Vagina (tissue), 2 donors: ENCODE results near the gene TXNRD2. TPM values are rescaled to one million over a fixed set of nuclear protein-coding genes. Genes with fewer than 3 reads are reported as not detected.

Source experiments
- DNase-seq, 2 donors: peaks; one replicate each; pipeline ENCODE4 v3.0.0-alpha.2; 2017; ENCODE audit errors: extremely low spot score in 2 of 2
- H3K27ac ChIP-seq: fragments of 200-600 bp; sonication (generic); one replicate; pipeline ENCODE4 v1.5.1; 2019
- H3K27me3 ChIP-seq: fragments of 200-600 bp; sonication (generic); one replicate; pipeline ENCODE4 v1.5.1; 2019
- H3K36me3 ChIP-seq, 2 donors: fragments of 200-600 bp; sonication (generic); one replicate each; pipeline ENCODE4 v1.5.1; 2017 to 2019
- H3K4me1 ChIP-seq: fragments of 200-600 bp; sonication (generic); one replicate; pipeline ENCODE4 v1.5.1; 2019
- H3K4me3 ChIP-seq, 2 donors: fragments of 200-600 bp; sonication (generic); 1 replicate in 1 of 2; 2 replicates in 1 of 2; pipeline ENCODE4 v1.5.1; 2016 to 2019
- H3K9me3 ChIP-seq: fragments of 200-600 bp; sonication (generic); one replicate; pipeline ENCODE4 v1.5.1; 2019
- POLR2A ChIP-seq, 2 donors: fragments of 450-650 bp; IDR thresholded peaks; one replicate each; pipeline ENCODE4 v1.6.1; 2017; ENCODE audit warnings: antibody characterized with exemption in 2 of 2, mild to moderate bottlenecking in 2 of 2, moderate library complexity in 2 of 2
- POLR2AphosphoS5 ChIP-seq, 2 donors: sonication (generic); formaldehyde crosslinking; IDR thresholded peaks; one replicate each; pipeline ENCODE4 v1.9.0; 2017; ENCODE audit warnings: antibody characterized with exemption in 2 of 2, mild to moderate bottlenecking in 2 of 2, low read depth in 1 of 2; ENCODE audit not compliant: insufficient read depth in 1 of 2
- intact Hi-C: fragments of 100-400 bp; cut with DNase I; formaldehyde crosslinking; loops from one replicate; pipeline ENCODE4 v1.15.1; 2023
- total RNA-seq: library from RNA; depleted of rRNA; stranded (reverse); fragments of >200 nt; gene quantifications from one replicate; pipeline ENCODE4 v1.2.3, GENCODE V29; 2016
- TF ChIP-seq, protein P1 (sequence below), 3 experiments: fragments of 450-650 bp in 2 of 3; fragments of 200-600 bp in 1 of 3; sonication (generic) in 1 of 3; IDR thresholded peaks; one replicate each; pipeline ENCODE4 v1.5.1; 2017 to 2019; ENCODE audit warnings: antibody characterized with exemption in 3 of 3, mild to moderate bottlenecking in 2 of 3, moderate library complexity in 2 of 3

Gene TXNRD2
- total RNA-seq, 1 donor from 2014 or later = 13.5 TPM

DNA sequence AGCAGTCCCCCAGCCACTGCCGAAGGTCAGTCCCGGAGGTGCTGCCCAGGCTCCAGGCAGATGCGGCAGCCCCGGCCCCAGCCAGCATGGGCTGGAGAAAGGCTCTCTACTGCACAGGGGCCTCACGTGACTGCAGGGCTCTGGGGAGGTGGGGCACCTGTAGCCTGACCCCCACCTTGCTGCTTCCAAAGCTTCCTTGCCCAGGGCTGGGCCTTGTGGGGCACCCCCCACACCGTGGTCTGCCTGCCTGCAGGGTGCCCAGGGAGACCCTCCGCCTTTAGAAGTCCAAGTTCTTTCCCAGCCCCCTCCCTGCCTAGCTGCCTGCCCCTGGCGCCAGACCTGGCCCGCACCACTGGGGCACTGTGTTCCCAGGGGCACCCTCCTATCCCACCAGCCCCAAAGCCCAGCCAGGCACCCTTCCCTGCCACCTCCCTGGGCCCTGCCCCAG is 28.4 kb upstream of the TXNRD2 start:
- H3K27me3 ChIP-seq = no peaks in the 10 kb centered on the region
- no peak for DNase-seq
- no peak overlapping the region for H3K27ac ChIP-seq
- no peak overlapping the region for H3K4me3 ChIP-seq
- TF ChIP-seq, protein P1, sequence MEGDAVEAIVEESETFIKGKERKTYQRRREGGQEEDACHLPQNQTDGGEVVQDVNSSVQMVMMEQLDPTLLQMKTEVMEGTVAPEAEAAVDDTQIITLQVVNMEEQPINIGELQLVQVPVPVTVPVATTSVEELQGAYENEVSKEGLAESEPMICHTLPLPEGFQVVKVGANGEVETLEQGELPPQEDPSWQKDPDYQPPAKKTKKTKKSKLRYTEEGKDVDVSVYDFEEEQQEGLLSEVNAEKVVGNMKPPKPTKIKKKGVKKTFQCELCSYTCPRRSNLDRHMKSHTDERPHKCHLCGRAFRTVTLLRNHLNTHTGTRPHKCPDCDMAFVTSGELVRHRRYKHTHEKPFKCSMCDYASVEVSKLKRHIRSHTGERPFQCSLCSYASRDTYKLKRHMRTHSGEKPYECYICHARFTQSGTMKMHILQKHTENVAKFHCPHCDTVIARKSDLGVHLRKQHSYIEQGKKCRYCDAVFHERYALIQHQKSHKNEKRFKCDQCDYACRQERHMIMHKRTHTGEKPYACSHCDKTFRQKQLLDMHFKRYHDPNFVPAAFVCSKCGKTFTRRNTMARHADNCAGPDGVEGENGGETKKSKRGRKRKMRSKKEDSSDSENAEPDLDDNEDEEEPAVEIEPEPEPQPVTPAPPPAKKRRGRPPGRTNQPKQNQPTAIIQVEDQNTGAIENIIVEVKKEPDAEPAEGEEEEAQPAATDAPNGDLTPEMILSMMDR (IDR thresholded peaks at IDR 0.05) = no peak
- no peak for TF ChIP-seq POLR2A (IDR thresholded peaks at IDR 0.05)
- TF ChIP-seq POLR2AphosphoS5 (IDR thresholded peaks at IDR 0.05; ENCODE audit: insufficient read depth in 1 of 2, low read depth in 1 of 2) = no peak
- H3K4me1 ChIP-seq = peaks cover 15% of the 10 kb centered on the region
- no peaks in the 10 kb centered on the region for H3K9me3 ChIP-seq
- peaks cover 0 to 52% of the 10 kb centered on the region in 2 donors for H3K36me3 ChIP-seq
- intact Hi-C loops = loop anchor here (2.0 kb wide), 1 partner anchor 43 kb away; no protein-coding TSS in a partner anchor

DNA sequence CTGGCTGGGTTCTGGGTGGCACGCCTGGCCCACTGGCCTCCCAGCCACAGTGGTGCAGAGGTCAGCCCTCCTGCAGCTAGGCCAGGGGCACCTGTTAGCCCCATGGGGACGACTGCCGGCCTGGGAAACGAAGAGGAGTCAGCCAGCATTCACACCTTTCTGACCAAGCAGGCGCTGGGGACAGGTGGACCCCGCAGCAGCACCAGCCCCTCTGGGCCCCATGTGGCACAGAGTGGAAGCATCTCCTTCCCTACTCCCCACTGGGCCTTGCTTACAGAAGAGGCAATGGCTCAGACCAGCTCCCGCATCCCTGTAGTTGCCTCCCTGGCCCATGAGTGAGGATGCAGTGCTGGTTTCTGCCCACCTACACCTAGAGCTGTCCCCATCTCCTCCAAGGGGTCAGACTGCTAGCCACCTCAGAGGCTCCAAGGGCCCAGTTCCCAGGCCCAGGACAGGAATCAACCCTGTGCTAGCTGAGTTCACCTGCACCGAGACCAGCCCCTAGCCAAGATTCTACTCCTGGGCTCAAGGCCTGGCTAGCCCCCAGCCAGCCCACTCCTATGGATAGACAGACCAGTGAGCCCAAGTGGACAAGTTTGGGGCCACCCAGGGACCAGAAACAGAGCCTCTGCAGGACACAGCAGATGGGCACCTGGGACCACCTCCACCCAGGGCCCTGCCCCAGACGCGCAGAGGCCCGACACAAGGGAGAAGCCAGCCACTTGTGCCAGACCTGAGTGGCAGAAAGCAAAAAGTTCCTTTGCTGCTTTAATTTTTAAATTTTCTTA is 27.7 kb upstream of the TXNRD2 start:
- TF ChIP-seq POLR2A (IDR thresholded peaks at IDR 0.05) (no peak), POLR2AphosphoS5 (IDR thresholded peaks at IDR 0.05; ENCODE audit: insufficient read depth in 1 of 2, low read depth in 1 of 2) (no peak)
- TF ChIP-seq, protein P1 (IDR thresholded peaks at IDR 0.05) = no peak
- intact Hi-C loops = no loop called here
- no peak for DNase-seq
- H3K9me3 ChIP-seq = no peaks in the 10 kb centered on the region
- peaks cover 9% of the 10 kb centered on the region for H3K4me1 ChIP-seq
- no peaks in the 10 kb centered on the region for H3K27me3 ChIP-seq
- H3K36me3 ChIP-seq = peaks cover 0 to 58% of the 10 kb centered on the region in 2 donors
- H3K27ac ChIP-seq = no peak overlapping the region
- H3K4me3 ChIP-seq = no peak overlapping the region

DNA sequence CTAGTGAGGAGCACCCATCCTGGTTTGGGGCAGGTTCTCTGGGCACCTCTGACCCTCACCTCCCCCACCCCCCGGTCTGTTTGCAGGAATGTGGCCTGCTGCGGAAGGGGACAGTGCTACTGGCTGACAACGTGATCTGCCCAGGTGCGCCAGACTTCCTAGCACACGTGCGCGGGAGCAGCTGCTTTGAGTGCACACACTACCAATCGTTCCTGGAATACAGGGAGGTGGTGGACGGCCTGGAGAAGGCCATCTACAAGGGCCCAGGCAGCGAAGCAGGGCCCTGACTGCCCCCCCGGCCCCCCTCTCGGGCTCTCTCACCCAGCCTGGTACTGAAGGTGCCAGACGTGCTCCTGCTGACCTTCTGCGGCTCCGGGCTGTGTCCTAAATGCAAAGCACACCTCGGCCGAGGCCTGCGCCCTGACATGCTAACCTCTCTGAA is 26.9 kb upstream of the TXNRD2 start:
- H3K27ac ChIP-seq = no peak overlapping the region
- H3K27me3 ChIP-seq = no peaks in the 10 kb centered on the region
- H3K4me1 ChIP-seq = peaks cover 7% of the 10 kb centered on the region
- intact Hi-C loops = no loop called here
- H3K36me3 ChIP-seq = peaks cover 0 to 67% of the 10 kb centered on the region in 2 donors
- no peak overlapping the region for H3K4me3 ChIP-seq
- TF ChIP-seq POLR2AphosphoS5 (IDR thresholded peaks at IDR 0.05; ENCODE audit: insufficient read depth in 1 of 2, low read depth in 1 of 2) = no peak
- no peak for TF ChIP-seq POLR2A (IDR thresholded peaks at IDR 0.05)
- TF ChIP-seq, protein P1 (IDR thresholded peaks at IDR 0.05) = no peak
- DNase-seq = no peak
- no peaks in the 10 kb centered on the region for H3K9me3 ChIP-seq

DNA sequence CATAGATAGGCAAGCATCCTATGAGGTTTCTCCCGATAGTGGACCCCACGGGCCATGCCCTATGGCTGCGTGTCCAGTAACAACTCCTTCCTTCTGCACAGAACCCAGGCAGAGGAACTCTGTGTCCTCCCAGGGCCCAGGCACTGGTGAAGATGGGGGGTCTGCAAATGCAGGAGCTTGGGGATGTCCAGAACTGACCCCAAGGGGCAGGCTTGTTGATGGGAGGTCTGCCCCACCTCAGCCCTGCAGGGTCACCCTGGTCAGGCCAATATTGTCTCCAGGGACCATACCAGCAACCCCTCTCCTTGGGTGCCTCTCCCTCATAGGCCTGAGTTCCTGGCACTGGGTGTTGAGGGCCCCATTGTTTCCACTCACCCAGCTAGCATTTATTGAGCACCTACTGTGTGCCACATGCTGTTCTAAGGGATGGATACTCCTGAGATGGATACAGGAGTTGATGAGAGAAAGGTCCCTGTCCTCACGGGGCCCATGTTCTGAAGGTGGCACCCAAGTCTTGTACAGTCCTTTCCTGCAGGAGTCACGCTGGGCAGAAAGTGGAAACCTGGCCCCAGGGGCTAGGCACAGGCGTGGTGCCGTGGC is 26.3 kb upstream of the TXNRD2 start:
- Histone ChIP-seq H3K27me3 (no peaks in the 10 kb centered on the region), H3K9me3 (no peaks in the 10 kb centered on the region), H3K4me3 (no peak overlapping the region), H3K4me1 (peaks cover 12% of the 10 kb centered on the region), H3K27ac (no peak overlapping the region), H3K36me3 (peaks cover 0 to 68% of the 10 kb centered on the region in 2 donors)
- intact Hi-C loops = no loop called here
- TF ChIP-seq, protein P1 (IDR thresholded peaks at IDR 0.05) = no peak
- TF ChIP-seq POLR2AphosphoS5 (IDR thresholded peaks at IDR 0.05; ENCODE audit: insufficient read depth in 1 of 2, low read depth in 1 of 2) (no peak), POLR2A (IDR thresholded peaks at IDR 0.05) (no peak)
- DNase-seq = no peak
